ENCODE data around the gene EVI2A.
"Not testable (repeated sequence)": the region's sequence is repeated elsewhere in the genome, so short reads cannot be mapped to it uniquely, and the experiment has no call there.

Gene EVI2A

GRCh38 chr17:31321481-31321880 is at the start of gene EVI2A:
Gene EVI2A, minus strand, starts transcription at chr17:31321622. Its CDS starts 2,609 bp downstream, at chr17:31319013.
- peak; percentile 87 for DNase-seq (ENCODE audit: low spot score)

GRCh38 chr17:31369266-31369665 is 47.8 kb upstream of the EVI2A start:
- DNase-seq (ENCODE audit: low spot score) = no peak

- no peak for DNase-seq (ENCODE audit: low spot score)
Observed at GRCh38 chr17:31366088-31366487, 44.7 kb upstream of the EVI2A start.

- DNase-seq (ENCODE audit: low spot score) = no peak
Observed at GRCh38 chr17:31364012-31364411, 42.6 kb upstream of the EVI2A start.

- no peak for DNase-seq (ENCODE audit: low spot score)
Observed at GRCh38 chr17:31357839-31358394, 36.5 kb upstream of the EVI2A start.

- DNase-seq (ENCODE audit: low spot score) = no peak
Observed at GRCh38 chr17:31357091-31357490, 35.7 kb upstream of the EVI2A start.

- no peak for DNase-seq (ENCODE audit: low spot score)
Observed at GRCh38 chr17:31355935-31356334, 34.5 kb upstream of the EVI2A start.

DNA sequence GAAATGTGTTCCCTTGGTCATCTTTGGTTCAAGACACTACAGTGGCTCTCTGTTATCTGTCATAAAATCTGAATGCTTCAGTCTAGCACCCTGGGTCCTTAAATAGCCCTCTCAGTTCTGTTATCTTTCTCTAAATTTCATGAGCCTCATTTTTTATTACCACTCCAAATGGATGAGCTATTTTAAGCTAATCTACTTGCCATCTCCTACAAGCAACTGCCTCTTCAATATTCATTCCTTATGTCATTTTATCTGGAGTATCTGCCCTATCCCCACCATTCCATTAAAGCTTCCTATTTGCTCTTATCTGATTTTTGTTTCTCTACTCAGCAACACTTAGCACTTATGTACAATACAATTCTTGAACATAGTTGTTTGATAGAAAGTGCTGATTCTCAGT is 28.0 kb upstream of the EVI2A start:
- no peak for DNase-seq (ENCODE audit: low spot score)

DNA sequence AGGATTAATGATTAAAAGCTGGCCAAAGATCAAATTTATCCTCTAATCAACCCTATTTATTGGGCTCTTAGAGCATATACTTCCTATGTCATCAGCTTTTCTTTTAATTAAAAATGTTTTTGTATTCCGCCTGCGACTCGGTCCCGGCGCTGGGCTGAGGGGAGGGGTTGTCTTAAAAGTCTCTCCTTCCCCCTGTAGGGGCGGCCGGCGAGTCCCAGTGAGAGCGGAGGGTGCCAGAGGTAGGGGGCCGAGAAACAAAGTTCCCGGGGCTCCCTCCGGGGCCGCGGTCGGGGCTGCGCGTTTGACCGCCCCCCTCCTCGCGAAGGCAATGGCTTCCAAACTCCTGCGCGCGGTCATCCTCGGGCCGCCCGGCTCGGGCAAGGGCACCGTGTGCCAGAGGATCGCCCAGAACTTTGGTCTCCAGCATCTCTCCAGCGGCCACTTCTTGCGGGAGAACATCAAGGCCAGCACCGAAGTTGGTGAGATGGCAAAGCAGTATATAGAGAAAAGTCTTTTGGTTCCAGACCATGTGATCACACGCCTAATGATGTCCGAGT is 23.8 kb upstream of the EVI2A start:
- DNase-seq (ENCODE audit: low spot score) = not testable (repeated sequence)

- DNase-seq (ENCODE audit: low spot score) = no peak
Observed at GRCh38 chr17:31339906-31340661, 18.7 kb upstream of the EVI2A start.

GRCh38 chr17:31329221-31329620 is 7.8 kb upstream of the EVI2A start:
- DNase-seq (ENCODE audit: low spot score) = no peak

DNA sequence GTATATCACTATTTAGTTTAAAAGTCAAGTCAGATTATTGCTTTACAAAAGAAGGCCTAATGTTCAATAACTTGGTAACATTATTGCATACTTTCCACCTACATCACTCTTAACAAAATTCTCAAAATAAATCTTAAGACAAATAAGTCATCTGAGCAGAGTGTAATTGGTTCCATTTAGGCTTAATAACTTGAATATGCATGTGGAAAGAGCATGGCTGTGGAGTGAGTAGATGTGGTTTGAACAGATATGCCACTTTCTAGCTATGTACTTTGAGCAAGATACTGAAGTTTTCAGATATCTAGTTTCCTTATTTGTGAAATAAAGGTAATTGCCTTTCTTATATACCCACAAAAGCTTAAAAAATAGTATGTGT is 6.7 kb upstream of the EVI2A start:
- DNase-seq (ENCODE audit: low spot score) = no peak

DNA sequence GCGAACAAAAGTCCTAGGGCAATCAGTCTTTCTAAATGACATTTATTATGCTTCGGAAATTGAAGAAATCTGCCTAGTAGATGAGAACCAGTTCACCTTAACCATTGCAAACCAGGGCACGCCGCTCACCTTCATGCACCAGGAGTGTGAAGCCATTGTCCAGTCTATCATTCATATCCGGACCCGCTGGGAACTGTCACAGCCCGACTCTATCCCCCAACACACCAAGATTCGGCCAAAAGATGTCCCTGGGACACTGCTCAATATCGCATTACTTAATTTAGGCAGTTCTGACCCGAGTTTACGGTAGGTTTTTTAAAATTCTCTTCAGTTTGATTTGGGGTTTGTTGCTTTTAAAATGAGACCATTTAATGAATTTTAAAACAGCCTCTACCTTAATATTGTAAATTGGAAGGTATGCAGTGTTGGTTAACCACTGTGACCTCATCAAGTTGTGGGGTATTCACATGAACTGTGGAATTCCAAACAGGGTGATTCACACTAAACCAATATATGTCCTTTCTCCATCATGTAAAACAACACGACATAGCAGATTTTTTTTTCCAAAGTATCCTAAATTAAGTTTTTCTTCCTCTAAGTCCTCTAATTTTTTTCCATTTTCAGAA is 6.2 kb upstream of the EVI2A start:
- no peak for DNase-seq (ENCODE audit: low spot score)

DNA sequence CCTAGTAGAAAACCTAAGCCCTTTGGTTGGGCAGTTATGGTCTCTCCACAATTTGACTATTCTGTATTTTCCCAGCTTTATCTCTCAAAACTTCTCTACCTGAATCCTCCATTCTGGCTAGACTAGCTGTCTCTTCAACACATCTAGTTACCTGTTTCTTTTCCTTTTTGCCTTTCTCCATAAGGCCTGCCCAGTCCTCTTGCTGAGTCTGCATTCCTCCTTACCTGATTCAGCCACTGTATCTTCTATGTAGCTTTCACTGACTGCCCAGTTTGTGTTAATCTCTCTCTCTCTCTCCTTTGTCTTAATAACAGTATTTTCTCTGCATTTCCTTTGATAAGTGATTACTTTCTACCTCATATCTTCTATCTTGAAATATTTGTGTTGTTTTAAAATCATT is 2.1 kb upstream of the EVI2A start:
- no peak for DNase-seq (ENCODE audit: low spot score)

DNA sequence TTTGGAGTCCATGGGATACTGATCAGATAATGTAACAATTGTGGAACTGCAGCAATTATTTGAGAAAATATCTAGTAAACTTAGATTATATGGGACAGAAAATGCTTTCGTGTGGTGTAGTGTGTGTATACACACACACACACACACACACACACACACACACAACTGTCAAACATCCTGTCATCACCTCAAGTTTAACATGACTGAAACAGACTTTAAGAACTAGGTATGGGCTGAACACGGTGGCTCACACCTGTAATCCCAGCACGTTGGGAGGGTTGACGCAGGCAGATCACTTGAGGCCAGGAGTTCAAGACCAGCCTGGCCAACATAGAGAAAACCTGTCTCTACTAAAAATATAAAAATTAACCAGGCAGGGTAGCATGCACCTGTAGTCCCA is 544 bp upstream of the EVI2A start:
- peak; percentile 35 for DNase-seq (ENCODE audit: low spot score)

- DNase-seq (ENCODE audit: low spot score) = no peak
Observed at GRCh38 chr17:31320791-31321190, 631 bp downstream of the EVI2A start.

DNA sequence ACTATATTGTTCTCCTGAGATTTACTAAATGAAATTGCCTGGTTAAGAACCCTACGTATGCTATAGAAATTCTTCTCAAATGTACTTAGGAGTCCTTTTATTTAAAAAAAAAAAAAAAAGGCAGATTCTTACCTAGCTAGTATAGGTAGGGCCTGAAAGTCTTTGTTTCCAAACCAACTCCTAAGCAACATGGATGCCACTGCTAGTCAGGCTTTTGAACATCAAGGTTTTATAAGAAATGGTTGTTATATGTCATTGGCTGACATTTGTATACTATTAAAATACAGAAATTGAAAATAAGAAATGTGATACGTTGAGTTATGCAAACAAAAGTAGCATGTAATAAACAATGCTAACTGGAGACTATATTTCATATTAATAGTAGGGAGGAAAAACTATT is 1.2 kb downstream of the EVI2A start:
- DNase-seq (ENCODE audit: low spot score) = no peak

DNA sequence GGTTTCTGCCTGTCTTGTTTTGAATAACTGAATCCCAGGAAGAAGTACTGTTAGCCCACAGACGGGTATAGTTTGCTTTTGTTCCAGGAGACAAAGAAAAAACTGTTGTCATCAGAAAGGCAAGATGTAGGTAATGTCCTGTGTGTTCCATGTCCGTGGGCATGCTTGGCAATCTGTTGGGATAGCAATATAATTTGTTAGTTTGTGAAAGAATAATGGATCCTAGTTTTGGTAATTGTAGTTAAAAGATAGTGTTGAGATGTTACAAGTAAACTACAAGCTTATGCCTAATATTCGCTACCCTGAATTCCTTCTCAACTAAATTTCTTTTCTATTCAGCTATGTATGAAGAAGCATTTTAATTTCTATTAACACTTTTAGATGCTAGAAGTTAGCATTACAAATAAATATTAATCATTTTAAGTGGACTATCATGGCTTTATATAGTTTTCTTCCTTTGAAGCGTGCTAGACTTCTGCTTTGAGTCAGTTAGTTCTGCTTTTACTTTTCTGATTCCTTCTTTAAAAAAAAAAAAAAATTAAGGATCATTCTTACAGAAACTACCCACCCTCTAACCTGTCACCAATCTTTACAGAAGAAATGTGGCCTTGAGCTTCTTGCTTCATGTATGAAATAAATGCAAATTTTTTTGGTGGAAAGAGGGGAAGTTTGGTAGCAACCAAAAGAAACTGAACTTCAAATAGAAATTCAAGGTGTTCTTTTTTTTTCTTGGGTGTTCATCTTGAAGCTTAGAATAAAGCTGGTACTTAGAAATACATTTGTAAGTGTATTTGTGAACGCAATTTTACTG is 2.4 kb downstream of the EVI2A start:
- peak; percentile 43 for DNase-seq (ENCODE audit: low spot score)

DNA sequence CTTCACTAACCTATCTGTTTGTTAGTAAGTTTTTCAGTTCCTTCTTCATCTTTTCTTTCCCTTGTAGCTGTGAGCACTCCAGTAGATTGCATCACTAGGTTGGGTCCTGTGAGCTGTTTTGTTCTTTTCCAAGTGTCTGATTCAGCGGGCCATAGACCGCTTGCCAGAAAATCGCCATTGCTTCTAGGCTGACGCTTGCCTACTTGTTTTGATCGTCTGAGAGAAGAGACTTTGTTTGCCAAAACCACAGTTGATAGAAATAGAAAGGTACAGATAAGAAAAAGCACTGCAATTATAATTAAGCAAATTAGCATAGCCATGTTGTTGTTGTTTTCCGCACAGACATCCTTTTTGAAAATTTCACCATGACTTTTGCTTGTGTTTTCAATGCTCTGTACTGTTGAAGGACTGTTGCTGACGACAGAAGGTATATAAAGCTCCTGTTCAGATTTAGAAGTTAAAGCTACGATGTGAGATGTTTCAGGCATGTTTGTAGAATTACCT is 3.1 kb downstream of the EVI2A start:
- DNase-seq (ENCODE audit: low spot score) = peak; percentile 85

GRCh38 chr17:31314782-31315100 is 6.7 kb downstream of the EVI2A start:
- no peak for DNase-seq (ENCODE audit: low spot score)

DNA sequence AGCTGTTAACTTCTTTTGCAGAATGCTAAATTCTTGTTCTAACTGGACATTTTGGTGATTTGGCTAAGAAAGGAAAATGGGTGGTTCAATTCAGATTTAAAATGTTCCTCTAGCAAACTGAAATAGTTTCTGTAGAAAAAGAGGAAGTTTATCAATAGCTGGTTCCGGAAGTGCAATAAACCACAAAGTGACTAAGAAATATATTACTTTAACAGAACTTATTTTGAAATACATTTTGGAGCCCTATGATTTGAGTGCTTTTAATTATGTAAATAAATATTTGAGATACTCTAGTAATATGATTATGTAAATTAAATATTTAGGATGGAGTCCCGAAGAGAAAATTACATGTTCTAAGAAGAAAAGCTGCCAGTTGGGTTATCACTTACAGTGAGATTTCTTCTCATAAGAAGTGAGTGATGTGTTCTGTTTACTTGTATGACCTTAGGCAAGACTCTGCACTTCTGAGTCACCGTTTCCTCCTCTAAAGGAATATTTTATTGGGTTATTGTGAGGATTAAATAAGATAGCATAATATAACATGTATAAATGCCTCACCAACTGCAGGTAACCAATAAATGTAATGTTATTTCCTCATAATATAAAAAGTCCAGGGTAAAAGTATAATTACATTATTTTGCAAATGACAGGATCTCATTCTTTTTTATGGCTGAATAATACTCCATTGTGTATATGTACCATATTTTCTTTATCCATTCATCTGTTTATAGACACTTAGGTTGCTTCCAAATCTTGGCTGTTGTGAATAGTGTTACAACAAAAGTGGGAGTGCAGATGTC is 7.2 kb downstream of the EVI2A start, which contains the start of gene EVI2B:
Gene EVI2B (minus strand): TSS at position 73 of the 800 bp plus-strand sequence. CDS start 8,445 bp downstream, outside the sequence.
- peak; percentile 74 for DNase-seq (ENCODE audit: low spot score)
